Retina (tissue), 1 donor: ENCODE data around the gene CHST15.
A peak's percentile ranks its signal among the peaks of the same experiment; 100 is the strongest.

Experiments
- DNase-seq: peaks from one replicate; pipeline ENCODE4 v3.0.0-alpha.2; 2016

CHST15 gene

DNA sequence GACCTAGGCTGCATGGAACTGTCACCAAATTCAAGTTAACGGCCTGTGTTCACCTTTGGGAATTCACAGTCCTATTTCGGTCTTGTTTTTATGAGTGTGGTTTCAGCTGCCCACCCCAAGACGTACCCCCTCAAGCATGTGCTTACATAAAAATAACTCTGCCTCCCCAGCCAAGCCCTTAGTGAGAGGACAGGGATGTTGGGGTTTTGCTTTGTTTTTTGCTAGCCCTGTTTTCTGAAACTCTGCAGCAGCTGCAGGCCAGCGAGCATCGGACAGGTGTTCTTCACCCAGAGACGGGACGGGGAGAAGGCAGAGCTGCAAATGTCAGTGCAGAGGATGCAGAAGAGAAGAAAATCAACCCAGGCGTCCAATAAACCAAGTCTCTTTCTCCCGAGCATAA is 13.5 kb downstream of the CHST15 start:
- DNase-seq, result no peak

DNA sequence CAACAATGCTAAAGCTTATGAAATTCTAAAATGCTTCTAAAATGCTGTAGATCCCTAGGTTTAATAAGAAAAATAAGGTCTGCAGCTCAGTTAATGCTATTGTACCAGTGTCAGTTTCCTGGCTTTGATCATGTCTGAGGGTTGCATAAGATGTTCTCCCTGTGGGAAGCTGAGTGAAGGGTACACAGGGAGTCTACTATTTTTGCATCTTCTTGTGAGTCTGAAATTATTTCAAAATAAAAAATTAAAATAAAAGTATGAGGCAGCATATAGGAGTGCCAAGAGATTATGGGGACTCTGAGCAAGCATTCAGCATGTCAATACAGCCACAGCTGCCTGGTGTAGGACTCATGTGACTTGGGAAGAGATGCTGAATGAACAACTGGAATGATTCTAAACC is 14.7 kb downstream of the CHST15 start:
- DNase-seq, result no peak

DNA sequence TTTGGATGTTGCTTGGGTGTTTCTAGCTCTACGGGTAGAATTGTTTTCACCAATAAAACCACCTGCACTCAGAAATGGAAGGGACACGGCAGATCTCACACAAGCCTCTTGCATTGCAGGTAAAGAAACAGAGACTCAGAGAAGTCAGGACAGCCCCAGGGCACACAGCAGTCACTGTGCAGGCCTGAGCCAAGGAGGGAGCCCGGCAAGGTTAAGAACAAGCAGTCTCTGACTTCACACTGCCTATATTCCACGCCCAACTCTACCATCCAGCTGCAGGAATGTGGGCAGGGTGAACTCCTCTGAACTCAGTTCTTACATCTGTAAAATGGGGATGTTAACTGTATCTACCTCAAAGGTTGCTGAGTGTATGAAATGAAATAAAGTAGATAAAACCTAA is 15.4 kb downstream of the CHST15 start:
- no peak for DNase-seq

DNA sequence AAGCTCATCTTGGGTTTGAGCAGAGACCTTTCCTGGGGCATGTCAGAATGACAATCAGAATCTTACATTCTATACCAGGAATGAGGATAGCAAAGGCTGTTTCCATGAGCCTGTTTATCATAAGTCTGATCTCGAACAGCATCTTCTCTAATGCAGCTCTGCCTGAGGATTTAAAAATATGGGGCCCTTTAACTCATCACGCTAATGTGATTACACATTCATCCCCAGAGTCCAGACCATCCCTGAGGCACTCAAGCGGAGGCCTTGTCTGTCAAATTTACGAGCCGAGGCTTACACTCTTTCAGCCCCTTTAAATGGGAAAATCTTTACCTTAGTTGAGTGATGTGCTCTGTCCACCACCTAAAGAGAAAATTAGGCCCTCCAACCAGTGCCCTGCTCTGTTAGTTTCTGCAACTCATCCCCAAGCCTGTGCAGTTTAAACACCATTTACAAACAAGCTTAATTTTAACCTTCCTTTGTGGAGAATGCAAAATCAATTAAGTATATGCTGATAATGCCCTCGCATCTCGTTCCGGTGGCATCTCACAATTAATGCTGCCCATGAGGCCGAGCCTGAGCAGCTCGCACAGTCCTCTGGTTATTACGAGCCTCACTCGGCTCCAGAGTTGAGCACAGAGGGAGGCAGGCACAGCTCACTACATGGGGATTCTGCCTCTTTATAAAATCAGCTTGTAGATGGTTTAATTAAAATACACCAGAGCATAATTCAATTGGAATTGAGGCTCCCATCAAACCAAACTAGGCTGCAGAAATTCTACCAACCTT is 16.0 kb downstream of the CHST15 start:
- peak; percentile 57 for DNase-seq

DNA sequence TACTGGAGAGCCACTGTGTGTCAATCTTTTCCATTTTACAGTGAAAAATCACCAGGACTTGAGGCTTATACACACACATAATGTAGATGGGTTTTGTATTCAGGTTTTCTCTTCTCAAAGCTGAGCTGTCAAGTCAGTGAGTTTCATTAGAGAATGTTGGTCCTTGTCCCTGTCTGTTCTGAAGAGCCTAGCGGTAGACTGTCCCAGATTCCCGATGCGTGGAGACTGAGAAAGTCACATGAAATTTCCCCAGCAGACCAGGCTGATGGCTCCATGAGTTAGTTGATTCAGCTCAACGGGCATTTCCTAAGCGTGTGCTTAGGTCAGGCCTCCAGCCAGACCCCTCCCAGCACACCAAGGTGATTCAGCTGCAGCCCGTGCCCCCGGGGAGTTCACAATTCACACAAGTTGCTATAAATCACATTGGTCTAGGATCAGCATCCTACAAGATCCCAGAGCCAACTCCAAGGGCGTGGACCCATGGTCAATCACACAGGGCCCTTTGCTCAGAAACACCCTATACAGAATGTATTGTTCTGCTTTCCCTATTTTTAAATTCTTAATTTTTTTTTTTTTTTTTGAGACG is 17.2 kb downstream of the CHST15 start:
- DNase-seq, result peak; percentile 51

DNA sequence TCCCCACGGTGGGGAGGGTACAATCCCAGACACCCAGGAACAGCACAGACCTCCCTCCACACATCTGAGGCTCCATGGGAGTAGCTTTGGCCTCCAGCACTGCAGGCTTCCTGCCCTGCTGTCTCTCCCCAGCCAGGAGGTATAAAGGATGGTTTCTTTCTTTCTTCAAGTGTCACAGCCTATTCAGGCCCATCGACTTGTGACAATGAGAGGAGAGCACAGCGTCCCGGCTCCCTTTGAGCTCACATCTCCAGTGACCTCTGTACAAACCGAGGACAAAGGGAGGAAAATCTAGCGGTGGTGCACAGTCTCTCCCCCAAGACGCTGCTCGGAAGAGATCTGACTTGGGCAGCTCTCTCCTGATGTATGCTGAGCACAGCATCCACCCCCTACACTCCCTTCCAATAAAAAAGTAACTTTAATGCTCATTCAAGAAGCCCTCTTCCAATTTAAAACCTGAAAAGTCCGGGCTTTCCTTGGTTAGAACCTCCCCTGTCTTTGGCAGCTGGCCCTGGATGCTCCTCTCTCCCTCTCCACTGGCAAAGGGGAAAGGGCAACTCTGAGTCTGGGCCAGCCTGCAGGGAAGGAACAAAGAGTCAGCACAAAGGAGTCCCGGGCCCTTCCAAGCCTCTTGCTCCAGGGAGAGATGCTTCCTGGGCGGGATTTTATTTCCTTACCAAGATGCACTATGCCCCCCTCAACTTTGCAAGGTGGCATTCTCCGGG is 18.0 kb downstream of the CHST15 start:
- DNase-seq, result peak; percentile 80

DNA sequence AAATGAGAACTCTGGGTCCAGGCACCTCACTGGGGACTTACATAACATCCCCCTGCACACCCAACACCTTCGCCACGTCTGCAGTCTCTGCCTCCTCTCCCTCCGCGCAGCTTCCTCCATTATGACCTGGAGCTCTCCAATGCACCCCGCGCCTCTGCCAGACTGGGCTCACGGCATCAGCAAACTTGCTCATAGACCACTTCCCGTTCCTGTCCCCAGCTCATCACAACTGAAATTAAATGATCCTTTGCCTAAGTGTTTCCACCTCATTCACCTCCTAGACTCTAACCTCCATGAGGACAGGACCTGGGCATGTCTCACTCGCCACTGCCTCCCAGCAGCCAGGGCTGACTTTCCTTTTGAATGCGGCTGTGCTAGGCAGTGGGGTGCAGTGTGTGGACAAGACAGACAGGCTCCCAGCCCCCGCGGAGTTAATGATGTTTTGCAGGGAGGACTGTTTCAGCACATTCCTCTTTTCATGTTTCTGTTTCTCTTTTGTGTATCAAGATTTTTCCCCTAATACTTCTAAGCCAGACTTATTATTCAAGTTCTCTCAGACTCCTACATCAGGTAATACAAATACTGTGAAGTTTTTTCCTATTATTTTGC is 18.8 kb downstream of the CHST15 start:
- no peak for DNase-seq

DNA sequence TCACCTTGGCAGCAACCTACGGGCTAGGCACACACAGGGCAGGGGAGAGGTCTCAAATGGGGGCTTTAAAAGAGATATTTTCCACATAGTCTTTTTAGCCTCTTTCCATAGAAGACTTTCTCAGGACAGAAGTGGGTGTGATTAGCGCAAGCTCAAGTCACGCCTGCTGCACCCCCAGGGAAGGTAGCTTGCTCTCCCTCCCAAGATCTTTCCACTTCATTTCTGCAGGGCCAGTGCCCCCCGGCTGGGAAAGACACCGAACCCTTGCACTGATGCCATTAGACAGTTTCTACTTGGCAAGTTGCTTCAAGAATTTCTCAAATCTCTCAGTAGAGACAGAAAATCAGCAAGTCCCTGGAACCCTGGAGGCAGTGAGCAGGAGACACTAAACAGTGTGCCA is 19.4 kb downstream of the CHST15 start:
- DNase-seq, result no peak

DNA sequence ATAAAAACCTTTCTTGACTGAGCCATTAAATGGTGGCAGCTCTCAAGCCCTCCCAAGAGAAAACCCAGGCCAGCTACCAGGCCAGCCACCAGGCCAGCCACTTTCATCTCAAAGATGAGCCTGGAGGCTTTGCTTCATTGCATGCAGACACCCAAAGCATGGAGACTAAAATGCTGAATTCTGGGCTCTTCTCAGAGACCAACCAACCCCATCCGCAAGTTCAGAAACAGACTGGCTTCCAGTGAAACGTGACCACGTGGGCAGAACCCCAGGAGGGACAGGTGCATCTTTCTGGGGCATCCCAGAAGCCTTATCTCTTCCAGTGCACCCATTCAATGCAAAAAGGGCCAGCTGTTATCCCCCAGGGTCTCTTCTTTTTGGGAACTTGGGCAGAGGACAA is 20.9 kb downstream of the CHST15 start:
- no peak for DNase-seq

DNA sequence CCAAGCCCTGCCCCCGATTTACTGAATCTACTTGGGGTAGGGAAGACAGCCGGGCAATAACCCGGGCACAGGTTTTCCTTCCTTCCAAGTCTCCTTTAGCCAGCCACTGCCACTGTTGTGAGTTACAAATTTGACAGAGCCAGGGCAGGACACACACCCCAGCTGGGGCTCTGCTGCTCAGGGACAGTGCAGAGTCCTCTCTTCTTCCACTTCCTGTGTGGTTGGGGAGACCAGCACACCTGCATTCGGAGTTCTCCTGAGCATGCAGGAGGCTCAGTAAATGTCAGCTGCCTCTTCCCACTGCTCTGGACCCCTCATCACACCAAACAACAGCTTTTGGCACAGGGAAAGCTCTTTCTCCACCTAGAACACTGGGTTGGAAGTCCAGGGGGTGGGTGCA is 21.3 kb downstream of the CHST15 start:
- no peak for DNase-seq

DNA sequence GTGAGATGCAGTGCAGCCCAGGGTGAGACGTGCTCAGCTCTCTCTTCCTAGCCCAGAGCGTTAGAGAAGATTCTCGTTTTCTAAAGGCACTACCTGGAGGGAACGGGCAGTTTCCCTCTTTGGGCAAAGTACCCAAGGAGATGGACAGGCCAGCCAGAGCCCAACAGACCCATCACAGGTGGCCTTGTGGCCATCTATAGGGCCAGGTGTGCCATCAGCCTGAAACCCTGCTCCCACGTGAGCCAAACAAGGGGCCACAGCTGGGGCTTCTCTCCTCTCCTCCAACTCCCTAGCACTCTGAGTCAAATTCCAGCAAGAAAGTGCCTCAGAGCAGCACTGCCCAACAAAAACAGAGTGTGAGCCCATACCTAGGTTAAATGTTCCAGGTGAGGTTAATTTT is 22.3 kb downstream of the CHST15 start:
- DNase-seq, result no peak

DNA sequence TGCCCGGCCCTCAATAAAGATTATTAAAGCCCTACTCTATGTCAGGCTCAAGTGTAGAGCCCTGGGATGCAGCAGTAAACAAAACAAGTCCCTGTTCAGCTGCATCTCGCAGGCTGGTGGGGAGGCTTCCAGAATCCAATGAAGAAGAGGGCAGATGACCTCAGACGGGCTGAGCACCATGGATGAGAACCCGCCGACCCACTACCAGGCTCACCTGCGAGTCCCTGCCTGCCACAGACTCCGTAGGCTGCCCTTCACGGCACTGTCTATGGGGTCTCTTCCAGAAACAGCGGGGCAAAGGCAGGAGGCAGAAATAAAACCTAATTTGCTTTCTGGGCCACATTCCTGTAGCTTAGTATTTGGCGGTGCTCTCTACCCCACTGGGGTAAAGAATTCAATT is 22.7 kb downstream of the CHST15 start:
- DNase-seq, result no peak

DNA sequence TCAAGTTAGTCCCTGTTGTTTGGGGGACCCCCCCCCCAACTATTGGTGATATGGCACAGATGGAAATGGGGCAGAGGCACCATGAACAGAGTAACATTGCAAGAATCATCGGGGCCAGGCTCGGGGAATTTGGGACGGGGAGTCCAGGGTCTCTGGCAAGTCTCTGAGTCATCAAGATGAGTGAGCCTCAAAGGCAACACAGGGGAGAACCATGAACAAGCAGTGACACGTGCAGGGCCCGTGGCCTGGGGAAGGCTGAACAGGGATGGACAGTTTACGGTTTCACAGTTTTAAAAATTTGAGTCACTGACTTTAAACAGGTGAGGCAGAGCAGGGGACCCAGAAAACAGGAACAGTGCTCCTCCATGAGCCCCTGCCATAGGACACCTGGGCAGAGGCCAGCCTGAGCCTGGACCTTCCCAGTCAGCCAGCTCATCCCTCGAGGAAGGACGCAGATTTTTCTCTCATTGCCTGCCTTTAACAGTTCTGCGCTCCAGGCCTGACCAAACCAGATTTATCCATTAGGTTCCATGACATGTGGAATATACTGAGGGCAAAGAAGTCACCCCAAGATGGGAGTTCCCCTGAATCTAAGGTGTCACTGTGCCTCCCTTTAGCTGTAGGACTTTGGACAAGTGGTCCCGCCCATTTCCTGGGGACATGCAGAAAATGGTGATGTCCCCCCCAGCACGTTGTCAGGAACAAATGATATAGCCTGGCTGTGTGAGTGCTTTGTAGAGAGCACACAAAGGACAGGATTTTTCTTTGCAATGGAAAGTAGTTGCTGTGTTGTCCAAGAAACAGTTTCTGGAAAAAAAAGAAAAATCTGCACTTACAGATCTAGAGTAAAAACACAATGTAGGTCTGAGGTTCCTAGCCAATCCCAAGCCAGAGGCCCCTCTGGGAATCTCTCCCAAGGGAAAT is 23.8 kb downstream of the CHST15 start:
- no peak for DNase-seq

DNA sequence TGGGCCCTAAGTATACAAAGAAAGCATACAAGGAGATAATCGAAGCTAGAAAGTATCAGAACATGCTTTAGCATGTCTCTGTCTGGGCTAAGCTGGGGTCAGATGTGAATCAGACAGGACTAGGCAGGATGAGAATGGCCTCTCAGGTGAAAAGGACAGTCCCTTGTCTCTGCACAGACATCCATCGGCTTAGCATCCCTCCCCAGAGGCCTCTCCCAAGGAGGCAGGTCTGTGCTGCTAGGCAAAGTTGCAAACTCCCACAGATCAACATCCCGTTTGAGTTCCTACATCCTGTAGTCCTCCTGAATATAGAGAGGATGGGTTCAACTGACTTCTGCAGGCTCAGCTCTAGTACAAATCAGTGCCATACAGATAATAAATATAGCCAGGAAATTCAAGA is 24.5 kb downstream of the CHST15 start:
- DNase-seq, result no peak

DNA sequence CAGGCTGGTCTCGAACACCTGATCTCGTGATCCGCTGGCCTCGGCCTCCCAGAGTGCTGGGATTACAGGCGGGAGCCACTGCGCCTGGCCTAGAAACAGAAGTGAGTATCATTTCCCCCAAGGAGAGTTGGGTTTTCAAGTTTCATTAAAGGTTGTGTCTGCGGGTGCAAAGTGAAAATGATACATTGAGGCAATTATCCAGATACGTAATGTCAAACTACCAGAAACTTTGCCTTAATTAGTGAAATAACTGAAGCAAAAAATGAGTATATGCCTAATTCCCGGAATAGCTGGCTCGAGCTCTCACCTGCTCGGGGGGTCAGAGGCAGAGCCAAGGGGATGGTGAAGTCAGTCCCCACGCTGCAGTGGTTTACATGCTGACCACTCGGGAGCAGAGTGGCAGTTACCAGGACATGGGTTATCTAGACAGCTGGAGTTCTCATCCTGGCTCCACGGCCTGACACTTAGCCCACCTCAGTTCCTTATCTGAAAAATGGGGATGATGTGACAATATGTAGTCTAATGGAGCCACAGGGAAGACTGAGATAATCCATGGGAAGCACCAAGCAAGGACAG is 25.5 kb downstream of the CHST15 start:
- DNase-seq, result no peak

DNA sequence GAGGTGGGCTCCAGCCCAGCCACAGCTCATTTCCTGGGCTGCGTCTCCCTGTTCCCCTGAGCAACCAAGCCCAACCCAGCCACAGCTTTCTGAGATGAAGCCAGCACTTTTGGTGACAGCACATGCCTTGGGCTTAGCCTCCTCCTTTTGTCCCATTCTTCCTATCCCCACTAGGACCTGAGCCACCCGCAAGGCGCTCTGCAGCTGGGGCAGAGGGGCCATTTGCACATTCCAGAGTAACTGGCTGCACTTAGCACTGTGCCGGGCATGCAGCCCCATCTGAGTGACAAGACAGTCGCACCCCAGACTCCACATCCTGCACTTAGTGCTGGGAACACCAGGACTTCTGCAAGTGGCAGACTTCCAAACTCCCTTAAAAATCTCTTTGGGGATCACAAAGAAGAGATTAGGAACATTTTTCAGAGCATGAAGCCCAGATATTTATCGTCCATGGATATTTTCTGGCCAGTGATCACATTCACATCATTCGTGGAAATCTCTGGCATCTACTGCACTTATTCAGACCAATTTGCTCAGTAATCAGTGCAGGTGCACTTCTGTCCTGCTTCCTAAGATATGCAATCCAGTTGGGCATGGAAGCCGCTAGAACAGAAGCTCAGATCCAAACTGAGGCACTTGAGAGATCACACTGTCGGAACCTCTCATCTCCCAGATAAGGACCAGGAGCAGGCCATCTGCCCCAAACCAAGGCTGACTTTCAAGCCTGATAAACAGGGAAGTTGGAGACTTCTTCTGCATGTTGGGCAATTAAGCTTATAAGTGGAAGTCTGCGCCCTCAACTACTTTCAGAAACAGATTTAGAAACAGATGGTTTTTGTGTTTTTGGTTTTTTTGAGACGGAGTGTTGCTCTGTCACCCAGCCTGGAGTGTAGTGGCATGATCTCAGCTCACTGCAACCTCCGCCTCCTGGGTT is 26.4 kb downstream of the CHST15 start:
- DNase-seq, result no peak

DNA sequence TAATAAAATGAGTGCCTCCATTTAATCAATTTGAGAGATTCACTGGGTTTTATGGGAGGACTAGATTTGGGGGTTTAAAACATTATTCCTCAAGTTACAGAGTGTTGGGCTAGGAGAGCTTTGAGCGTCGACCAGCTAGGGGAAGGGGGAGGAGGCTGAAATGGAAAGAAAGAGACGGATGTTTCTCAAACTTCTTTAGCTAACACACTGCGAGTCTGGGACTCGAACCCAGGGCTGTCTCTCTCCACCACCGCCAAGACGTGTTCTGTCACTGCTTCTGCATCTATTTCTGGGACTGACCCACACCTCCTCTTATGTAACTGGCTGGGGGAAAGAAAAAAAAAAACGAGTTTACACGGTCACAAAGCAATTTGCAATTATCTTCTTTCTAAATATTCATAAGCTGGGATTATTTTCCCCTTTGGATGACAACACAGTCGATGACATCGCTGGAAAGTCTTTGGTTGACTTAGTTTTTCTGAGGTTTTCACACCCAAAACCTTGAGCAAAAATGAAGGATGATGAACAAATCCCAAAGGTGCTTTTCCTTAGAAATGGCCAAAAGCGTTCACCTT is 27.2 kb downstream of the CHST15 start:
- no peak for DNase-seq

DNA sequence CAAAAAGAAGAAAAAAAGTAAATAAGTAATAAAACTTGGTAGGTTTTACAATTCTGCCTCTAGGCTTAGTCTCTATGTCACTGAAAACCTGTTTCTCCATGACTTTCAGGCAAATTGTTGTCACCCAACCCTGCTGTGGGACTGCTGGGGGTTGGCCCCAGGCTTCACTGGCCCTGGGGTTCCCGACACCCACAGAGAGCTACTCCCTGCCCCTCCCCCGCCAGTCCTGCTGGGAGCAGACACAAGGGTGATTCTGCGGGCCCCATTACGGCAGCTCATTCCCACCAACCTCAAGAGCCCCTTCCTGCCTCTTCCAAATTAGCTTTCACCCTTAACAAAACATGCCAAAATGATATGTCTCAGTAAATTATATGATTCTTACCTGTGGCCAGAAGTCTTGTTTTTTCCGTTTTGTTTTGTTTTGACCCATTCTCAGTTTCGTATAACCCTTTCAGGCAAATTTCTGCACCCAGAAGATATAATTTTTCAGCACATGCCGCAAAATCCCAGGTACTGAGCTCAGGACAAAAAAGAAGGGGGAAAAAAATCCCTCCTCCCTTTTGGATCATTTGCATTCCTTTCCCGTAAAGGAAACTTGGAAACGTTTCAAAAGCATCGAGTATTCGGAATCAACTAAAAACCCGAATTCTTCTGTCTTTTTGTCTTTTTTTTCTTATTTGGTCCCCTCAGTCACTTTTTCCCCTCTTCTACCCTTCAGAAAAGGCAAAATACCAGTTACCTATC is 27.8 kb downstream of the CHST15 start:
- DNase-seq, result no peak

DNA sequence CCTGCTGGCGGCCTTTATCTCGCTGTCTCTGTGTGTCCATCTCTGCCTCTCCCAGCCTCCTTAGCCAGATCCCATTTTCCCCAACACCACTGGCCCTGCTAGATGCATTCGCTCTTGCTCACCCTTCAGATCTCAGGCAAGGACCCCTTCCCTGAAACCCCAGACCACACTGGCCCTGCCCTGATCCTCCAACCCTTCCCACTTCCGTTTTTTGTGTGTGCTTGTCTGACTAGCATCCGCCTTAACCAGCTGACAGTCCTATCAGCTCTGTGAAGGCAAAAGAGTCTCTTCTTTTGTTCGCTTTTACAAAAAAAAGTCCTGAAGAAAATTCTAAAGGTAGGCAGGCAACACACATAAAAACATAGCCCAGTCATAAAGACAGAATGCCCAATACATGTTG is 28.7 kb downstream of the CHST15 start:
- DNase-seq, result no peak
